DMS53 treated with DMSO at 0.1 percent for 48 hours (cell line): Measurements from ENCODE around the gene CIRBP.
"Not testable (repeated sequence)": the region's sequence is repeated elsewhere in the genome, so short reads cannot be mapped to it uniquely, and the experiment has no call there.

Experiments
- DNase-seq: peaks from one replicate; lab custom pipeline; 2025; ENCODE audit not compliant: unreplicated experiment; lab: John Stamatoyannopoulos, UW

Gene CIRBP

DNA sequence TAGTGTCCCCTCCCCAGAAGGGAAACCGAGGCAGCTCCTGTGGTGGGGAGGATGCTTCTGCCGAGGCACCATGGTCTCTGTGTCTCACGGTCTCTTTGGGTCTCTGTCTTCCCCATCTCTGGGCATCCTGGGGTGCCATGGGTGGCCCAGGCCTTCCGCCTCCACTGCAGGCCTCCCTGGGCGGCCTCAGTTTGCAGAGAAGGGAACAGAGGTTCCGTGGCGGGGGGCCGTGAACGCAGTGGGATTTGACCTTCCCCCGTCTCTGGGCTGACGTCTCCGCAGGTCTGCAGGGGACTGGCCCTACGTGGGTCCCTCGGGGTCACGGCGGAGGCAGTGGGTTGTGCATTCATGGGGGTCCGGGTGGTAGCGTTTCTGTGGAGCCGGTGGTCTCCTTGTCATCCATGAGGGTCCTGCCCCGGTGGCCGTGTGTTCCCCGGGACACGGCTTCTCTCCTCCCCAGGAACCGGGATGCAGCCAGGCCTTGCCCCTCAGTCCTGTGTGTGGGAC, 21.1 kb downstream of the CIRBP start:
- no peak for DNase-seq

DNA sequence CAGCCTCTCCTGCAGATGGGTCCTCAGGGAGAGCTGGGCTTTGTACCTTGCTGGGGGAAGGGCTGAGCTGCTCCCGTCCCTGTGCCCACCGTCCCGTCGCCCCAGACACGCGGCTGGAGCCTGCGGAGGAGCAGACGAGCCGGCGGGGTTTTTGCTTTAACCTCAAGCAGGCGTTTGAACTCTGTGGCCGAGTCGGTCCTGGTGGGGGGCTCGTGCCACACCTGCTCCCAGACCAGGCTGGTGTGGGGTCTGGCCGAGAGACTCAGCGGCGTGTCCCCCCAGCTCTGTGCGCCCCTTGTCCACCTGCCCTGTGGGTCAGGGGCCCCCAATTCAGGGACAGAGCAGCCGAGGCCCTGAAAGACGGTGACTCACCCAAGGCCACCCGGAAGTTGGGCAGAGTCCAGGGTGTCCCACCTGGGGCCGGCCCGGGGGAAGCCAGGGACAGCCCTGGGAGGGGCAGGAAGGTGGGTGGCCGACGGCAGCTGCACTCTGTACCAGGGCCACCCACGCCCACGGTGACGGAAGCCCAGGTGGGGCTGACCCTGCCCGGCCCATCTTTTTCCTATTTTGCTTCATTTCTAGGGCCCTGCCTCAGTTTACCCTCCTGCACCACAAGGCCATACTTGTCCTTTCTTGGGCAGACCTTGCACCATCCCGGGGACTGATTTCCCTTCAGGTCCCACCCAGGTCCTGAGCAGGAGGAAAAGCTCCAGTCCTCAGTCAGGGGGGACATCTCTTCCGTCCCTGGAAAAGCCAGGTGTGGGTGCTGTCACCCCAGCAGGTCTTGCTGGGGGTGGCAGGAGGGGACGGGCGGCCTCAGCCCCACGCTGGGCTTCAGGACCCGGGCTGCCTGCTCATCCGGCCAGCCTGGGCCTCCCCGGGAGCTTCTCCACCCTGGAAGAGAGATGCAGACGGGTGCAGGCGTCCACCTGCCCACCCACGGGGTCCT, 21.8 kb downstream of the CIRBP start:
- DNase-seq = no peak

DNA sequence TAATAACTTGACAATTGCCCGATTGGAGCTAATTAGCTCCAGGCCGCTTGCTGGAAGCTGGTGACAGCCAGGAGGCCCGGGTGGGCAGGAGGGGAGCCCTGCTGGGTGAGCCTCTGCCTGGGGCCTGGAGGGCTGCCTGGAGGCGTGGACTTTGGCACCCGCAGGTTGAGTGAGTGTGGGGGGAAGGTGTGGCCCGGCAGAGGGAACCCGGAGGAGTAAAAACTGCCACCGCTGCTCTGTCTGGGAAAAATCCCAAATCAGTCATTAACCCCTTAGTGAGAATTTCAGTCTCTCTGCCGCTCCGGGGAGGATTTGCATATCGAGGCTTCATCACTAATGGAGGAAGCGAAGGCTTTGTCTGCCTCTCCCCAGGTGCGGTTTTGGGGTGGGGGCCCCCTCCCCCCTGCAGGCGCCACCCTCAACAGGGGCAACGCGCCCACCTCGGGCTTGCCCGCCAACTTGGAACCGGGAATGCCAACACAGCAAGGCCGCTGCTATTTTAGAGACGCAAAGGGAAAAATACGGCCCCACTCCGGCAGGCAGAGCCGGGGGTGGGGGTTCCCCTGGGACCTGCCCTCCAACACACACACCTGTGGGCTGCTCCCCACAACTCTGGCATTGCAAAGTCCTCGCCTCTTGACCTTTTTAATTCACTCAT, 22.8 kb downstream of the CIRBP start:
- no peak for DNase-seq

DNA sequence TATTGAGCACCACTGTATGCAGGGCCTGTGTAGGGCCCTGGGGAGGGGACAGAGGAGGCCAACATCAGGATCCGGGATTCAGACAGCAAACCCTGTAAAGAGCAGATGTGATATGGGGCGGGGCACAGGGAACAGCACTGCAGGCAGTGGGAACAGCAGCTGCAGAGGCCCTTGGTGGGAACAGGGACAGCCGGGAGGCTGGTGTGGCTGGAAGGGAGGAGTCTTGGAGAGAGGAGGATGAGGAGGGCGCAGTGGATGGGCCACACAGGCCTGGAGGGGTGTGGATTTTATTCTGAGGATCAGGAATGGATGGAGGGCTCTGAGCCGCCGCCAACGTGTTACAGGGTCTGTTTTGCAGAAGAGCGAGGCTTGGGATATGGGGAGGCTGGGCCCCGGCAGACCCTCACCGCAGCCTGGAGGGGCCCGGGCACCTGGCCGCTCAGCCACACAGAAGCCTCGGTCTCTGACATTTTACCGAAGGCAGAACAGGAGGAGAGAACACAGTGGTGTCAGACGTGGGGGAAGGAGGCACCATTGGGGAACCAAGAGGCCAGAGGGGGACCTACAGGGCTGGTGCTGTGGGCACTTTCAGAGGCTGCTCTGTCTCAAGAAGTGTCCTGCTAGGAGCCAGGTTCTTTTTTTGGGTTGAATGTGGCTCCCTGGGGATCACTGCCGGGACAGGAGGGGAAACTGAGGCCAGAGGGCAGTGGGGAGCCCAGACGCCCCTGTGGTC, 23.5 kb downstream of the CIRBP start:
- no peak for DNase-seq

DNA sequence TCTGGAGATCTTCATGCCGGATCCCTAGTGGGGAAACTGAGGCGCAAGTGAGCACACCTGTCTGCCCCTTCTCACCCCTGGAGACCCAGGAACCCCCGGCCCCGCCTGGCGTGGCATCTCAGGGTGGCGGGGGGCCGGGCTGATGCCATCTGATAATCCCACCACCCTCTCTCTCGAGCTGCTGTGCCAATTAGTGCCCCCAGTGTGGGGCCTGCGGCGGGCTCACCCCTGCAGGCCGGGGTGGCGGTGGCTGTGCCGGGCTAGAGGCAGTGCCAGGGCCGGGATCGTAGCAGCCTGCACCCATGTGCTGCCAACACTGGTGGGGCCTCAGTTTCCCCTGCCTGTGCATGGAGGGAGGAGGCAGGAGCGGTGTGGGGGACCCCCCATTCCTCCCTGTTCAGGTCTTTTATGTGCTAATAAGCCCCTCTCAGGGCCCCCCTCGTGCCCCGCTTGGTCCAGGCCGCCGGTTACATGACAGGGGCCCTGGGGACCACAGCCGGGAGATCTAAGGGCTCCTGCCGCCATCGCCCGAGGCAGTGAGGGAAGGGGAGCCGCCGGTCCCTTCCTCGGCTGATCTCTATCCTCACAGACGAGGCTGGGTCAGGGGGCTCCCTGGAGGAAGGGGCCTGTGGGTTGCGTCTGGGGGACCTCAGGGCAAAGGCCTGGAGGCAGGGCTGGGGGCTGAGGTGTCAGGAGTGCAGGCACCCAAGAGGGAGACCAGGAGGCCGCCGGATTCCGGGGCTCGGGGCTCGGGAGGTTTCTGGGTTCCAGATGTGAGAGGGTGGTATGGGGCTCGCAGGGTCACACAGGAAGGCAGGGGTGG, 24.9 kb downstream of the CIRBP start:
- DNase-seq = no peak

DNA sequence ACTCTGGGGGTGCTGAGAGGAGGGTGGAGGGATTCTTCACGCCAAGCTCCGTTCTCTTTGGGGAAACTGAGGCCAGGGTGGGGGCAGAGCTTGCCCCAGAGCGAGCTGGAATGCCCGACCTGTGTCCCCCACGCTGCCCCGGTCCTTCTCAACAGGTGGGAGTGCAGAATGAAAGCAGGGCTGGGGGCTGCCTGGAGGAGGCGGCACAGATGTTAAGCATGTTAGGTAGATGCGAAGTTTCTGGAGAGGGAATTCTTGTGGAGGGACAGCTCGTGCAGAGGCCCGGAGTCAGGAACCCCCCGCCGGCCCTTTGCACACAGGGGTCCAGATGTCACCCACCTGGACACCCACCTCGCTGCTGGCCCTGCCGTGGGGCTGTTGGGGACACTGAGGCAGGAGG, 25.6 kb downstream of the CIRBP start:
- DNase-seq = no peak

DNA sequence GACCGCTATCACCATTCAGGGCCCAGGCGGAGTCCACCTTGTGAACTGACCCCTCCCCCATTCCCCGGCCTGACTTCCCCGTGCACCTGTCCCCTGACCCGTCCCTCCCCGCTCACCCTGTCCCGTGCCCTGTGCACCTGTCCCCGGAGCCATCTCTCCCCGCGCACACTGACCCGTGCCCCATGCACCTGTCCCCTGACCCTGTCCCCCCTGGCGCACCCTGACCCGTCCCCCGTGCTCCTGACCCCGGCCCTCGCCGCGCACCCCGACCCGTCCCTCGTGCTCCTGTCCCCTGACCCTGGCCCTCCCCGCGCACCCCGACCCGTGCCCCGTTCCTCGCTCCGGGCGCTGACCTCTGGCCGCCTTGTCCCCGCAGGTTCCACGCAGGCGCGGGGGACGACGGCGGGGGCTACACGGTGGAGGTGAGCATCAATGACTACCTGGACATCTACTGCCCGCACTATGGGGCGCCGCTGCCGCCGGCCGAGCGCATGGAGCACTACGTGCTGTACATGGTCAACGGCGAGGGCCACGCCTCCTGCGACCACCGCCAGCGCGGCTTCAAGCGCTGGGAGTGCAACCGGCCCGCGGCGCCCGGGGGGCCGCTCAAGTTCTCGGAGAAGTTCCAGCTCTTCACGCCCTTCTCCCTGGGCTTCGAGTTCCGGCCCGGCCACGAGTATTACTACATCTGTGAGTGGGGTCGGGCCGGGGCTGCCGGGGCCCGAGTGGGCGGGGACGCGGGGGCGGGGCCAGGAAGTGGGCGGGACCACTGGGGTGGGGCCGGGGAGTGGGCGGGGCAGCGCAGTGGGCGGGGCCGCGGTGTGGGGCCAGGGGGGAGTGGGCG, 26.3 kb downstream of the CIRBP start:
- no peak for DNase-seq

DNA sequence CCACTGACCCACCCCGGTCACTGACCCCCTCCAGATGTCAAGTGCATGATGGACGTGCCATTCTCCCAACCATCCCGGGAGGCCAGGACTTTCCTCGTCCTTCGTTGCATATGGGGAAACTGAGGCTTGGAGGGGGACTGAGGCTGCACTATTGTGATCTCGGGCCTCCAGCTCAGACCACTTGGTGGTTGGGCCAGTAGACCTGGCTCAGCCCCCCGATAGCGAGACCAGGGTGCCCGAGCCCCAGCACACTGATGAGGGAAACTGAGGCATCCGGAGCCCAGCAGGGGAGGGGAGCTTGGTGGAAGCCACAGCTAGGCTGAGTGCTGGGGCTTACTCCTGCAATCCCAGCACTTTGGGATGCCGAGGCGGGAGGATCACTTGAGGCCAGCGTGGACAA, 26.9 kb downstream of the CIRBP start:
- no peak for DNase-seq

DNA sequence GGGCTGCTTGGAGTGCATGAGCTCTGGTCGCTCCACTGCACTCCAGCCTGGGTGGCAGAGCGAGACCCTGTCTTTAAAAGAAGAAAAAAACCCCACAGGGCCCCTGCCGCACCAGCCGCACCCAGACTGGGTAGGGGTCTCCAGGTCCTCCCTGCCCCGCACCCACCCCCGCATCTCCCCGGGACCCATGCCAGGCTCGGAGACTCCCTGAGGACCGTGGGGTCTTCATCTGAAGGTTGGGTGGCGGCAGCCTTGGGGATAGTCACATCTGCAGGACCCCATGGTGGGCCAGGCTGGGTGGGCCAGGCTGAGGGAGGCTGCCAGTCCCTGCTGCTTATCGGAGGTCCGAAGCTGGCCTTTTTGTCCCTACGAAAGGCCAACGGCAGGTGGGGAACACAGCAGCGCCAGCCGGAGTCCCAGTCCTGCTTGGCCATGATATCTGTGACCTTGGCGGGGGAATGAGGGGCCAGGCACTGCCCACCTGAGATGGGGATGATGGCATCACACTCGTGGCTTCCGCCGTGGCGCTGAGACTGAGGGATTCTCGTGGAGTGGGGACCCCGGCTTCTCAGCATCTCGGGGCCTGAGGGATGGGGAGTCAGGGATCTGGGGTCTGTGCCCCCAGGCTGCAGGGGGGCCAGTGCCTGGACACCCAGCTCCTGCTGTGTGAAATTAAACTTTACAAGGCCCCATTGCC, 27.6 kb downstream of the CIRBP start:
- no peak for DNase-seq

DNA sequence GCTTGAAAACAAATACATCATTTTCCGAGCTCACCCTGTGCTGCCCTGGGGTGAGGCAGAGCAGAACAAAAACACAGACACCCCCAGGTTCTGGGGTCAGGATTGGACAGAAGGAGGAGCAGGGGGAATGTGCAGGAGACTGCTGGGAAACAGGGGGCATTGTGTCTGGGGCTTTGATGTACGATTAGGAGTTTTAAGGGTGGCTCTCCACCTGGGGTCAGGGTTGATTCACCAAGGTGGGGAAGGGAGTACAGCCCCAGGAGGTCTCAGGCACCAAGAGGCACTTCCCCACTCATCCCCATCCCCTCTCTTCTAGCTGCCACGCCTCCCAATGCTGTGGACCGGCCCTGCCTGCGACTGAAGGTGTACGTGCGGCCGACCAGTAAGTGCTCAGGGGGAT, 29.1 kb downstream of the CIRBP start:
- no peak for DNase-seq

DNA sequence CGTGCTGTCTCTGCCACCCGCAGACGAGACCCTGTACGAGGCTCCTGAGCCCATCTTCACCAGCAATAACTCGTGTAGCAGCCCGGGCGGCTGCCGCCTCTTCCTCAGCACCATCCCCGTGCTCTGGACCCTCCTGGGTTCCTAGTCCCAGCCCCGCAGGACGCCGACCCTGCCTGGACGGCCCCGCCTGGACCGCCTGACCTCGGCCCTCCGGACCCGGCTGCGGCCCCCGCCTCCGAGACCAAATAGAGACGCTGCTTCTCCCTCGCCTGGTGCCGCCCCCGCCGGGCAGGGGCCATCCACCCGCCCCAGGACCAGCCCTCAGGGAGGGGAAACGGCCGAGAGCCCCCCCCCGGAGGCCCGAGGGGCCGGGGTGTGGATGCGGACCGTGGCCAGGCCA, 30.7 kb downstream of the CIRBP start:
- DNase-seq = no peak

DNA sequence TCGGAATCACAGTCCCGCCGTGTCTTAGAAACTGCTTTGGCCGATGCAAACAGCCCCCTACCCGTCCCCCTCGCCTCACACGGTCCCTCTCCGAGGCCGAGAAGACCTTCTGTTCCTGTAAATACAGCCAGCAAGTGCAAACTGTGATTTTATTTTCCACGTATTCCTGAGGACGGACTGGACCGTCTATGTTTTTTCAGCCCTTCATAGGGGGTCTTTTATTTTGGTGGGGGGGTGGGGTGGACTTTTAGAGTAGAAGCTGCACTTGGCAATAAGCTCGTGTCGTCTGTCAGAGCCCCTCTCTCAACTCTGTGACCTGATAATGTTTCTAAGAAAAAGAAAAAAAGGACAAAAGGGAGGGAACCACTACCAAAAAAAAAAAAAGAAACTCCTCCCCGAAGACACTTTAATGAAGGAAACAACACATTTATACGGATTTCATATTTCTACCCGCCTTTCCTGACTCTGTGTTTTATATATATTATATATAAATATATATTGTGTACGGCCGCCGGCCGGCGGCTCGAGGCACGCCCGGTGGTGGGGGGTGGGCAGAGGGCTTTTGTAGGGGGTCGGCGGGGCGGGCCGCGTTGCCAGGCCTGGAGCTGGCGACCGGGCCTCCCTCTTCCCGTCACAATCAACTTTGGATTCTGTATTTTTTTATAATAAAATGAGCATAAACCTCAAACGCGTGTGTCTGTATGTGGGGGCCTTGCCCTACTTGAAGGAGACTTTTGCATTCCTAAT, 31.8 kb downstream of the CIRBP start:
- no peak for DNase-seq

DNA sequence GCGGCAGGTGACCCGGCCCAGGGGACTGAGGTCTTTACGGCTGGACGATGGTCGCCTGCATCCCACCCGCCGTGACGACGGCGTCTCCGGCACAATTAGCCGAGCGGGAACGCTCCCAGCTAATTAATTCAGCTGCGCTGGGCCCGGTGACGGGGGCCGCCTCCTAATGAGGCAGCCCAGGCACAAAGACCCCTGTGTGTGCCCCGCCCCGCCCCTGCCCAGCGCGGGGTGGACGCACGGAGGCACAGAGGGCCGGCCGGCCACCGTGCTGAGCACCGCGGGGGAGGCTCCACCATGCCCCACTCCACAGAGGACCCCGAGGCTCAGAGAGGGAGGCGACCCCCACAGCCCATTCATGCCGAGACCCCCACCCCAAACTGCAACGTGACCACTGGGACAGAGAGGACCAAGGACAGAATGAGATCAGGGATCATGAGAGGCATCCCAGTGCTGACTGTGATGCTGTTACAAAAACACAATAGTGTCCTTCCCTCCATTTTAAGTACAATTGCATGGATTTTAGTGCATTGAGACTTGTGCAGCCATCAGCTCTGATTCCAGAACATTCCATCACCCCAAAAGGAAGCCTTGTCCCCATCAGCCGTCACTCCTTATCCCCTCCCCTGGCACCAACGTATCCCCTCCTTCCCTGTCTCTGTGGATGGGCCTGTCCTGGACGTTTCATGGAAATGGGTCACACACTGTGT, 33.6 kb downstream of the CIRBP start:
- DNase-seq = no peak

DNA sequence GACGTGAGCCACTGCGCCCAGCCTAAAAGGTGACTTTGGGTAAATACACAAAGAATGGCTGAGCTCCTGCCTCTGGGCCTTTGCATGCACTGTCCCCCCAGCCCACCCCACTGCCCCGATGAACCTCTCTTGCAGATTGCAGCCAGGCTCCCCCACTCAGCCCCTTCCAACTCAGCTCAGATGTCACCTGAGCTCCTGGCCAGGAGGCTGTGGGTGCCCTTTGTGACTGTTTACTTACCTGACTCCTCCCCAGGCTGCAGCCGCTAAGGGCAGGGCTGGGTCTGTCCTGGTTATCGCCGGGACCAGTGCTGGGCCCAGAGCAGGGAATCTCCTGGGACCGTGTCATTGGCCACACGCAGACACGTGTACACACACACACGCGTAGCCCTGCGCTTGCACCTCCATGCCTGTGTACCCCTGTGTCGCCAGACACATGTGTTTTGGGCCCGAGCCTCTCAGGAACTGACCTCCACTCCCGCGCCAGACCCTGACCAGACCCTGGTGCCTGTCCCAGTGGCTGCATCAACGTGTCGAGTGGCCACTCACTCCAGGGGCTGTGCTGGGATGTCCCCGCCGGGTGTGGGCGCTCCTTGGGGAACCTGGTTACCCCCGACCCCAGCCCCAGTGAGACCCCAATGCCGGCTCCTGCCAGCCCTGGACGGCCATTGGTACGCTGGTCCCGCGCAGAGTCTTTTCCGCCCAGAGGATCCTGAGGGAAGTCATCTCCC, 35.2 kb downstream of the CIRBP start:
- no peak for DNase-seq

DNA sequence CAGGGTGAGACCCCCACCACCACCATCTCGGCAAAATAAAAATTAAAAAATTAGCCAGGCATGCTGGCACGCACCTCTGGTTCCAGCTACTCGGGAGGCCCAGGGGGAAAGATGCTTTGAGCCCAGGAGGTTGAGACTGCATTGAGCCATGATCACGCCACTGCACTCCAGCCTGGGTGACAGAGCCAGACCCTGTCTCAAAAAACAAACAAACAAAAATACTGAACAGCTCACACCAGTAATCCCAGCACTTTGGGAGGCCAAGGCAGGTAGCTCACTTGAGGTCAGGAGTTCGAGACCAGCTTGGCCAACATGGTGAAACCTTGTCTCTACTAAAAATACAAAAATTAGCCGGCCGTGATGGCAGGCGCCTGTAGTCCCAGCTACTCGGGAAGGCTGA, 36.2 kb downstream of the CIRBP start:
- not testable (repeated sequence) for DNase-seq

DNA sequence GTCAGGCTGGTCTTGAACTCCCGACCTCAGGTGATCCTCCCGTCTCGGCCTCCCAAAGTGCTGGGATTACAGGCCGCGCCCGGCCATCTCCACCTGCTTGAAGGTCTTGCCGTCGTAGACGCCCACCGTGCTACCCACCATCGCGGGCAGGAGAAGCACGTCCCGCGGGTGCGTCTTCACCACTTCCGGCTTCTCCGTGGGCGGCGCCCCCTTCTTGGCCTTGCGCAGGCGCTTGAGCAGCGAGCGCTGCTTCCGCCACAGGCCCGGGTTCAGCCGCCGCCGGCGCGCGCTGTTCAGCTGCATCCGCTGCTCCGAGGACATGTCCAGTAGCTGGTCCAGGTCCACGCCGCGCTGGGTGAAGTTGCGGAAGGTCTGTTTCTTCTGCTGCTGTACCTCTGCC, 38.2 kb downstream of the CIRBP start:
- no peak for DNase-seq

DNA sequence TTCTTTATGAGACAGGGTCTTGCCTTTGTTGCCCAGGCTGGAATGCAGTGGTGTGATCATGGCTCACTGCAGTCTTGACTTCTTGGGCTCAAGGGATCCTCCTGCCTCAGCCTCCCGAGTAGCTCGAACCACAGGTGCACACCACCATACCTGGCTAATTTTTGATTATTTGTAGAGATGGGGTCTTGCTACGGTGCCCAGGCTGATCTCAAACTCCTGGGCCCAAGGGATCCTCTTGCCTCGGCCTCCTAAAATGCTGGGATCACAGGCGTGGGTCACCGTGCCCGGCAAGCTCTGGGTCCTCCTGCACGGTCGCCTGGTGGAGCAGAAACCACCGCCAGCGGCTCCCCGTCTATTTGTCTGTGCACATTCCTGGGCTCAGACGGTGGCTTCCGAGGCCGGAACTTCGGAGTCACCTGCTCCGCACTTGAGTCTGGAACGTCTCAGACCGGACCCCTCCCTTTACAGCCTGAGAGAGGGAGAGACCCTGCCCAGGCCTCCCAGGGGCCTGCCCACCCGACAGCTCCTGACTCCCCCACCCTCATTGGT, 38.7 kb downstream of the CIRBP start:
- DNase-seq = no peak
